Transverse colon (tissue), 4 donors: Measurements from ENCODE around the gene HAS3.

Source experiments
- CTCF ChIP-seq, 5 experiments: fragments of 200-600 bp in 3 of 5; fragments of 450-650 bp in 2 of 5; sonication (generic) in 3 of 5; IDR thresholded peaks; 1 replicate in 2 of 5; 2 replicates in 3 of 5; pipeline ENCODE4 v1.5.1; 2016 to 2017; ENCODE audit warnings: antibody characterized with exemption in 5 of 5, inconsistent platforms in 3 of 5, mild to moderate bottlenecking in 2 of 5, moderate library complexity in 1 of 5
- EP300 ChIP-seq: sonication (generic); formaldehyde crosslinking; IDR thresholded peaks from one replicate; pipeline ENCODE4 v1.6.1; 2017; ENCODE audit warnings: antibody characterized with exemption, low read depth
- POLR2A ChIP-seq: fragments of 450-650 bp; IDR thresholded peaks from one replicate; pipeline ENCODE4 v1.6.1; 2016; ENCODE audit warnings: antibody characterized with exemption, mild to moderate bottlenecking, moderate library complexity
- POLR2AphosphoS5 ChIP-seq, 3 donors: sonication (generic); formaldehyde crosslinking; IDR thresholded peaks; one replicate each; pipeline ENCODE4 v1.6.1; 2016; ENCODE audit warnings: antibody characterized with exemption in 3 of 3

GRCh38 chr16:69109486-69110270 is 4.2 kb downstream of the HAS3 start:
- TF ChIP-seq CTCF (IDR thresholded peaks at IDR 0.05) (no peak), POLR2AphosphoS5 (IDR thresholded peaks at IDR 0.05) (no peak), POLR2A (no peak), EP300 (no peak)
